Suppressor macrophage treated with lipopolysaccharide for 1 hour (primary cell): ENCODE data around the gene ITPKB.
"Not testable (repeated sequence)": the region's sequence is repeated elsewhere in the genome, so short reads cannot be mapped to it uniquely, and the experiment has no call there.

Source experiments
- DNase-seq, 3 donors: peaks; one replicate each; pipeline ENCODE4 v3.0.0-alpha.2; 2020 to 2022

The ITPKB gene

DNA sequence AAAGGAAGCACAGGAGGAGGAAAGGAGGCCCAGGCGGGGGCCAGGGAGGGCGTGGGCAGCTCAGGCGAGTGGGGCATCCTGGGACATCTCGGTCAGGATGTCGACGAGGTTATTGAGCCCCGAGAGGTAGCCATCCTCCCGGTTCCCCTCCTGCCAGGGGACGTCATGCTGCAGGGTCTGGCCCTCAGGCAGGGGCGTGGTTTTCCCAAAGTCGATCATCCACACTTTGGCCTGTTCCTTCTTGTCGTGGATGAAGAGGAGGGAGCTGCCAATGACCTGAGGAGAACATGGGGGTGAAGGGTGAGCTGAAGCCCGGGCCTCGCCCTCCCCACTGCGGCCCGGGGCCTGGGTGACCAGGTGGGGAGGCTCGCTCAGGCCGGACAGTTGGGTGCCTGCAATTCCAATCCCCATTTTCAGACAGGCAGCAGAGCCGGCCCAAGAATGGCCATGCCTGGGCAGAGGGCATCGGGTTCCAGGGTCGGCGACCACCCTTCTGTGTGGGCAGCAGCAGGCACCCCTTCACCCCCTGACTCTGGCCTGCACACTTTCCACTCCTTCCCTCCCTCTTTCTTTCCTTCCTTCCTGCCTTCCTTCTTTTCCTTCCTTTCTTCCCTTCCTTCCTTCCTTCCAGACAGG, 104.4 kb downstream of the ITPKB start:
- DNase-seq: no peak

- DNase-seq: peak; percentile 80 to 92 (median 87)
Observed at GRCh38 chr1:226634166-226634588, 104.9 kb downstream of the ITPKB start.

DNA sequence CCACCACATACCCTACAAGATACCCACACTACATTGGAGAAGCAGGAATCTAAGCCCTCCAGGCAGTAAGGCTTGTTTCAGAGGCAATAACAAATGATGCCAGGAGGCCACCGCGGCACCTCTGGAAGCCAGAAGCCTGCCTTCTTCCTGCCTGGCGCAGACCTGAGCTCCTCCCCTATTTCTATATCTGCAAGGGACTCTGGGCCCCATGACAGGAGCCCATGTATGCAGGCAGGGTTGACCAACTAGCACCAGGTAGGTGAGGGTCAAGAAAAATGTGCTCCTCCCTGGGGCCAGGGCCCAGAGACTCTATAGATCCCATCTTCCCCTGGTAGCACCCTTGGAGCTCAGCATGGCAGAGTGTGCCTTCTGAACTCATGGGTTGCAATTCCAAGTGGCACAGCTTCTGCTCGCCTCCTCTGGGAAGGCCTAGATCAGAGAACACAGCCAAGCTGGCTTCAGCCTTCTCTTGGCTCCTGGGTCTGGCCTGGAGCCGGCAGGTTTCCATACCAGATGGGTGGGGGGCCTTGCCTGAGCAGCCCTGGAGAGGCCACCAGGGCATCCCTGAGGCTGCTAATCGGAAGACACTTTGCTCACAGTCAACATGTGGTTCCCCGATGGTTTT, 105.4 kb downstream of the ITPKB start:
- no peak for DNase-seq

DNA sequence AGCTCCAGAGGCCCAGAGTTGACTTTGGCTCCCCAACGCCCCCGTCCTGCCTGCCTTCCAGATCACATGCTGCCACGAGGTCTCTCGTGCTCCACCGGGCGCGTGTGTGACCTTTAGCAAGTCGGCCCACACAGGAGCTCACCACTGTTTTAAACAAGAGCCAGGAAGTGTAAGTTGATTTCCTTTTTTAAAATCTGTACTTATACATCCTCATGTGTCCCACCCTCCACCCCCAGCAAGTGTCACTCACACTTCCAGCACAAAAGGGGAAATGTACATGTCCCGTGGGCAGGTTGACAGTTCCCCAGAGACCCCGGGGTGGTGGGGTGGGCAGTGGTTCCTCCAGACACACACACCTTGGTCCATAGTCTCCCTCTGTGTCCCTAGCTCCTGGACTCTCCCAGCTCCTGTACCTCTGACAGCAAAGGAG, 106.1 kb downstream of the ITPKB start:
- peak; percentile 72 to 83 (median 81) for DNase-seq

- DNase-seq: no peak
Observed at GRCh38 chr1:226632169-226632879, 106.8 kb downstream of the ITPKB start.

- DNase-seq: no peak
Observed at GRCh38 chr1:226631229-226632000, 107.7 kb downstream of the ITPKB start.

DNA sequence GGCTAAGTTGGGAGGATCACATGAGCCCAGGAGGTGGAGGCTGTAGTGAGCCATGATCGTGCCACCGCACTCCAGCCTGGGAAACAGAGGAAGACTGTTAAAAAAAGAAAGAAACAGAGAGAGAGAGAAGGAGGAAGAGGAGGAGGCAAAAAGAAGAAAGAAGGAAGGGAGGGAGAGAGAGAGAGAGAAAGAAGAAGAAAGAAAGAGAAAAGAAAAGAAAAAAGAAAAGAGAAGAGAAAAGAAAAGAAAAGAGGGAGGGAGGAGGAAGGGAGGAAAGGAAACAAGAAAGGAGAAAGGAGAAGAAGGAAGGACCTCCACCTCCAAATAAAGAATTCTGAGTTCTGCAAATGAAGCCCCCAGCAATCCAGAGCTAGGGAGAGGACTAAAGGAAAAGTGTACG, 108.5 kb downstream of the ITPKB start:
- no peak for DNase-seq

DNA sequence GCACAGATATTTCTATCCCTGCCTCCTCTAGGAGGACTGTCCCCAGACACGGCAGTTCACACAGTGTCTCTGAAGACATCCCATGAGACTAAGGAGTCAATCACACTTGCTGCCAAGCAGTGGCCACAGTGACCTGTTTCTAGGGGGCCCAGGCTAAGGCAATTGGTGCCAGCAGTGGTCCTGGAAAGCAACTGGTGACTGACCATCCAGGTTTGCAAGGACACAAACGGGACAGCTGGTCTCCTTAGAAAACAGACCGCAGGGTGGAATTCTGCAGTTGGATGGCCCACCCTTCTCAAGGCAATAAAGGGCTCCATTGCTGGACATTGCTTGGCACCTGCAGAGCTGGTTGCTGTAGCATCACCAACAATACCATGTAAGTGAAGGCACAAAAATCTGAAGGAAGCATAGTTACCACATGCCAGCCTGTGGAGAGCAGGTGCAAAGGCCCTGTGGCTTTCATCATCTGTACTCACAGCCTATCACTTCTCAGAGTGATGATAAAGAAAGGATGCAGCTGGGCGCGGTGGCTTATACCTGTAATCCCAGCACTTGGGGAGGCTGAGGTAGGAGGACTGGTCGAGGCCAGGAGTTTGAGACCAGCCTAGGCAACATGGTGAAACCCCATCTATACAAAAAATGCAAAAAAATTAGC, 109.1 kb downstream of the ITPKB start:
- no peak for DNase-seq

GRCh38 chr1:226629210-226629895, 109.7 kb downstream of the ITPKB start:
- no peak for DNase-seq

- DNase-seq: no peak
Observed at GRCh38 chr1:226628612-226629155, 110.4 kb downstream of the ITPKB start.

GRCh38 chr1:226627924-226628611, 111.0 kb downstream of the ITPKB start:
- peak; percentile 87 to 94 (median 90) for DNase-seq

DNA sequence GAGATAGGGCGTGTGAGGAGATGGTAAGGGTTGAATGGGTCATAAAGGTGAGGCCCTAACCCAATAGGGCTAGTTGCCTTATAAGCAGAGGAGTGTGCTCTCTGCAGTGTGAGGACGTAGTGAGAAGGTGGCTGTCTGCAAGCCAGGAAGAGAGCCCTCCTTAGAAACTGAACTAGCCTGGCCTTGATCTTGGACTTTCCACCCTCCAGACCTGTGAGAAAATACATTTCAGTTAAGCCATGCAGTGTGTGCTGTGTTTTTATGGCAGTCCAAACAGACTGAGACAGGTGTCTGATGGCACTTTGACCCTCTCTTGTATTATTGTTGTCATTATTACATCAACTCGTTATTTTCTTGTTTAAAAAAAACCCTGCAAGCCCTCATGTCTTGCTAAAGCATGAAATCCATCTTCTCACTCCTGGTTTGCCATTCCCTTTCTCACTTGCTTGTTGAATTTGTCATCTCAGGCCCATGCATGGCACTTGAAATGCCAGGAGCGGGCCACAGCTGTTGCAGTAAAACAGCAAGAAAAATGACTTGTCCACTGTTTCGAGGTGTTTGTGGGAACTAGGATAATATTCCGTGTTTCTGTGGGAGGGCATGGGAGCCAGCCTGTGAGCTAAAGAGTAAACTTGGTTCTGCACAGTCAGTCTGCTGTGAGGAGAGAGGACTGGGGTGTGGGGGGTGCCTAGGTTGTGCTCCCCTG, 111.9 kb downstream of the ITPKB start:
- DNase-seq: no peak

DNA sequence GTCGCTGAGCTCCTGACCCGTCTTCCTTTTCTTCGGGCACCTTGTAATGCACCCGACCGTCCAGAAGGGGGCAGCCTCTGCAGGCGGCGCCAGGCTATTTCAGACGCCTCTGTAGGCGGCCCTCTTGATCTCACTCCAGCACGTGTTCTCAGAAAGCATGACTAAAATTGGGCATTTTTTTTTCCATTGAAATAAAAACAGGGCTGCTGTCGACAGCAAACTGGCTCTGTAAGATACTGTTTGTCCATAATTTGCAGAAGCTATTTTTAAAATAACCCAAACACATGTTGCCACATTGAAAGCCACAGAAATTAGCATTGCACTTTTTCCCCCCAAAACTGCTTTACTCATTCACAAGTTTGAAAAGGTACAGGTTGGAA, 112.5 kb downstream of the ITPKB start:
- peak; percentile 91 to 96 (median 94) for DNase-seq

GRCh38 chr1:226625832-226626576, 113.1 kb downstream of the ITPKB start:
- no peak for DNase-seq

DNA sequence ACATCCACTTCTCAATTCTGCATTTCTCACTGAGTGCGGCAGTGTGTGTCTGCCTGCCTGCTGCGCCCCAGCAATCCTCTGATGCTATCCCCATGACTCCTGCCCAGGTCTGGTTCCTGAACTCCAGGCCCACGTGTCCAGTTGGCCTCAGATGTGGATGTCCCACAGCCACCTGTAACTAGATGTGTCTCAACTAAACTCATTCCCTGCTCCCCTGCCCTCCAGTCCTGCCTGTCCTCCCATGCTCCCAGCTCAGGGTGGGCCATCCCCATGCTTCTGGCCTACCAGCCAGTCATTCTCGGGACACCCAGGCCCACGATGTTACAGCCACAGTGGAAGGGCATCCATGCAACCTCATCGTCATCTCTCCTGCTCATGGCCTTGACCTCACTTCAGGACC, 113.8 kb downstream of the ITPKB start:
- no peak for DNase-seq

DNA sequence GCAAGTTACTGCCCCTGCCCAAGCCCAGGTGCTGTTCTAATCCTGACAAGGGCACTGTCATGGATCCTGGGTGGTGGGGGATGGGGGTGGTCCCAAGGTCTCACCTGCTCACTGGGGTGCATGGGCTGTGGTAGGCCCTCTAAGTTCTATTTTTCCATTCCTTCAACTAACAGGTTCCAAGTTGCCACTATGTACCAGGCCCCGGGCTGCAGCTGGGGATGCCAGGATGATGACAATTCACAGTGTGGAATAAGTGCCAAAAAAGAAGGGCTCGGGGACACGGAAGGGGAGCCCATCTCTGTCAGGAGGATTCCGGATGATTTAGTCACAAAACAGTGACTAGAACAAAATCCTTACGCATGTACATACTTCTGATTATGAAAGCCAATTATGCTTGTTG, 114.6 kb downstream of the ITPKB start:
- DNase-seq: no peak

- no peak for DNase-seq
Observed at GRCh38 chr1:226622012-226622411, 117.1 kb downstream of the ITPKB start.

DNA sequence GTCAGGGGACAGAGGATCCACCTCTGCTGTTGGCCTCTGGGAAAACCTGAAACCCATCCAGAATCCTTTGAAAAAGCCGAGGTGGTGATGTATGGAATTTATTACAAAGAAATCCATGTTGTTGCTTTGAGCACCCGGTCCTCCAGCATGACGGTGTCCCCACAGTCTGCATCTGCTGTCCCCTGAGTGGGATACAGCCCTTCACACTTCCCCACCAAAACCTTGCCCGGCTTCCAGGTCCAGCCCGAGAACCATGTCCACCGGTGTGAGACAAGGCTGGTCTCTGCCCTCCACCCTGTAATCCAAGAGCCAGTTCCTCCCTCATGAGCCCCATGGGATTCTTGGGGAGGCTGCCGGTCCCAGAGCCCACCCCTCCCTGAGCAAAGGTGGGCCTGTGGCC, 120.1 kb downstream of the ITPKB start:
- no peak for DNase-seq

GRCh38 chr1:226618380-226618779, 120.7 kb downstream of the ITPKB start:
- DNase-seq: no peak

DNA sequence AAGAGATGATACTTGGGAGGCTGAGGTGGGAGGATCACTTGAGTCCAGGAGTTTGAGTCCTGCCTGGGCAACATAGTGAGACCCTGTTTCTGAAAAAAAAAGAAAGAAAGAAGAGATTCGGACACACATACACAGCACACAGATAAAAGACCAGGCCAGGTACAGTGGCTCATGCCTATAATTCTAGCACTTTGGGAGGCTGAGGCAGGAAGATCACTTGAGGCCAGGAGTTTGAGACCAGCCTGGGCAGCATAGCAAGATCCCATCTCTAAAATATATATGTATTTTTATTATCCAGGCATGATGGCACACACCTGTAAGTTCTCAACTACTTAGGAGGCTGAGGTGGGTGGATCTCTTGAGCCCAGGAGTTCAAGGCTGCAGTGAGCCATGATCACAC, 121.4 kb downstream of the ITPKB start:
- DNase-seq: not testable (repeated sequence)
